Pulmonary artery endothelial cell (primary cell): ENCODE data around the gene CTXND1. TPM values are rescaled to one million over a fixed set of nuclear protein-coding genes. Genes with fewer than 3 reads are reported as not detected.
"Not testable (repeated sequence)": the region's sequence is repeated elsewhere in the genome, so short reads cannot be mapped to it uniquely, and the experiment has no call there.

Experiments
- DNase-seq: peaks from one replicate; pipeline ENCODE4 v3.0.0-alpha.2; 2011; ENCODE audit warnings: low read depth, low spot score
- total RNA-seq: library from RNA; depleted of rRNA; stranded (reverse); fragments of >200 nt; gene quantifications from 2 replicates; pipeline ENCODE4 v1.2.3, GENCODE V29; 2014

The CTXND1 gene
- total RNA-seq, 1 donor from 2014 or later = not detected

DNA sequence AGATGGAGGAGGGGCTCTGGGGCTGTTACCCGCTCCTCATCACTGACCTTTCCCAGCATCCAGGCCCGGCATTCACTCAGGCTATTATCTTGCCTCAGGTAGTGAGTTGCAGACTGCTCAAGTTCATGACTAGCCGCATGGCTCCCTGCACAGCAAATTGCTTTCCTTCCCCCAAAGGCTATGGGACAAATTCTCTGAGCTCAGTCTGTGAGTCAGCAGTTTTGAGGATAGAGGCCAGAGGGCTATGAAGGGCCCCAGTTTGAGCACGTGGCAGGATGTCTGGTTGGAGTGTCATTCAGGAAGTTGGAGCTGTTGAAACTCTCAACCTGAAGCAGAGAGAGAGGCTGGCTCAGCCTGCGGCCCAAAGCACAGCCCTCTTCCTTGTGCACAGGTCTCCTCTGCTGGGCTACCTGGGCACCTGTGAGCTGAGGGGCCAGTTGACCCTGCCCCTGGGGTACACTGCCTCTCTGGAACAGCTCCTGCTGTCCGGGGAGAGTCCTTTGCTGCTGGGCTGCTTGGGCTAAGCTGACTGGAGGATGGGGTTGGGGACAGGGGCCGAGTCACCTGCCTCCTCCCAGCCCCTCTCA, 91.3 kb downstream of the CTXND1 start:
- peak; percentile 63 for DNase-seq

GRCh38 chr15:80159811-80160569, 92.0 kb downstream of the CTXND1 start:
- no peak for DNase-seq

DNA sequence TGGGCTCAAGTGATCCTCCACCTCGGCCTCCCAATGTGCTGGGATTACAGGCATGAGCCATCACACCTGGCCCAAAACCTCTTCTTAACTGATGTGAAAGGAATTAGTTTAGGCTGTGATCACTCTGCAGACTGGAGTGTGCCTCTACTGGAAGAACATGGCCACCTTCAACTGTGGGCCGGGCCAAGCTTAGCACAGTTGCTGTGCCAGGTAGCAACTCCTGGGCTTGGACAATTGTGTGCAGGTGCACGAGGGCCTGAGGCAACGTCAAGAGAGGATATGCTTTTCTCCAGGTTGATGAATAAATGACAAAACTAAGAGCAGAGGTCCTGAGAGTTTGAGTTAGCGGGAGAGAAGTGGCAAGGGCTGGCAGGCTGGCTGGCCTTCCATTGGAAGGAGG, 92.7 kb downstream of the CTXND1 start:
- no peak for DNase-seq

DNA sequence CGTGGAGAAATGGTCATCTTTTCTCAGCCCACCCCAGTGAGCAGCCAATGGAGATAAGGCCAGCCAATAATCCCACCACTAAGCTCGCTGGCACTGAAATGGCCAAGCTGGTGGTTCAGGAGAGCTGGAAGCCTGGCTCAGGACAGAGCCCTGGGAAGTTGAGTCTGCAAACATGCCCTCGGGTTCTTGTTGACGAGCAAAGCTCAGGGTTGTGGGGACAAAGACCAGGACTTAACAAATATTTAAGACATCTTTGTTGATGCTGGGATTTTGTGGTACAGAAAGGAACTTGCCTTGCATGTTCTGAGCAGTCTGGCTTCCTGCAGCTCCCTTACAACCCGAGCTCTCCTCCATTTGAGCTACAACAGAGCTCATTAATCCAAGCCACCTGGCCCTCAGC, 94.8 kb downstream of the CTXND1 start:
- no peak for DNase-seq

- no peak for DNase-seq
These were observed 95.8 kb downstream of the CTXND1 start for GRCh38 chr15:80156176-80156720.

DNA sequence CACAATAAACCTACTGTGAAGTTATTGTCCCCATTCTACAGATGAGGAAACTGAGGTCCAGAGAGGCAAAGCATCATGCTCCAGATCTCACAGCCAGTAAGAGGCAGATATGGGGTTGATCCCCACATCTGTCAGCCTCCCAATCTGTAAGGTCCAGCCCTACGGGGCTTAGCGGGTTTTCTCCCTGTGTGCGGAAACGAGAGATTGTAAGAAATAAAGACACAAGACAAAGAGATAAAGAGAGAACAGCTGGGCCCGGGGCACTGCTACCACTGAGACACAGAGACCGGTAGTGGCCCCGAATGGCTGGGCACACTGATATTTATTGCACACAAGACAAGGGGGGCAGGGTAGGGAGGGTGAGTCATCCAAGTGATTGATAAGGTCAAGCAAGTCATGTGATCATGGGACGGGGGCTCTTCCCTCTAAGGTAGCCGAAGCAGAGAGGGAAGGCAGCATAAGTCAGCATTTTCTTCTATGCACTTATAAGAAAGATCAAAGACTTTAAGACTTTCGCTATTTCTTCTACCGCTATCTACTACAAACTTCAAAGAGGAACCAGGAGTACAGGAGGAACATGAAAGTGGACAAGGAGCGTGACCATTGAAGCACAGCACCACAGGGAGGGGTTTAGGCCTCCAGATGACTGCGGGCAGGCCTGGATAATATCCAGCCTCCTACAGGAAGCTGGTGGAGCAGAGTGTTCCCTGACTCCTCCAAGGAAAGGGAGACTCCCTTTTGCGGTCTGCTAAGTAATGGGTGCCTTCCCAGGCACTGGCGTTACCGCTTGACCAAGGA, 96.4 kb downstream of the CTXND1 start:
- DNase-seq = not testable (repeated sequence)

DNA sequence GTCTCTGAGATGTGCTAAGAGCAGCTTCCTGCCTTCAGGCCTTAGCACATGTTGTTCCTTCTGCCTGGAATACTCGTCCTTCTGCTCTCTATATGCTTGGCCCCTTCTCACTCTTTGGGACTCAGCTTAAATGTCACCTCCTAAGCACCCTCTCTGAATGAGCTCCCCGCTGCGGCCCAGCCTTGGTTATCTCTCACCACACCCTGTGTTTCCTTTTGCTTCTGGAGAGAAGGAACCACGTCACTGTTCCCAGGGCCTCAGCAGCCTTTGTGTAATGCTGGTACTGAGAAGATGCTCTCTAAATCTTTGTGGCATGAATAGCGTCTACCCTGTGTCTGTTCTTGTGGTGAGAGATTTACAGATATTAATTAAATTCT, 97.0 kb downstream of the CTXND1 start:
- DNase-seq = no peak

DNA sequence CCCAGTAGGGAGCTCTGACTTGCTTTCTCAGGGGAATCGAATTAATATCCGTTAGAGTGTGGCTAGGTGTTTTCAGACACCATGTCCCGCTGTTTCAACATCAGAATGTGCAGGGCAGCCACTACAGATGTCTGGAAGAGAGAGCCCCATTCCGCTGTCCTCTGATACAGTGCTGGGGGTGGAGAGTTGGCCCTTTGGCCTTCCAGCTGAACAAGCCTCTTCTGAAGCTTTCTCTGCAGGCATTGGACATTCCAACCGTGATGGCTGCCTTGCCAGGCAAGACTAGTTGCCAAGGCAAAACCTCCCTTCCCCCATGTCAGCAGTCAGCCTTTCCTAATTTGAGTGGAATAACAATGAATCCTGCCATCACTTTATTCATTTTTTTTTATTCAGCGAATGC, 97.7 kb downstream of the CTXND1 start:
- DNase-seq = no peak

DNA sequence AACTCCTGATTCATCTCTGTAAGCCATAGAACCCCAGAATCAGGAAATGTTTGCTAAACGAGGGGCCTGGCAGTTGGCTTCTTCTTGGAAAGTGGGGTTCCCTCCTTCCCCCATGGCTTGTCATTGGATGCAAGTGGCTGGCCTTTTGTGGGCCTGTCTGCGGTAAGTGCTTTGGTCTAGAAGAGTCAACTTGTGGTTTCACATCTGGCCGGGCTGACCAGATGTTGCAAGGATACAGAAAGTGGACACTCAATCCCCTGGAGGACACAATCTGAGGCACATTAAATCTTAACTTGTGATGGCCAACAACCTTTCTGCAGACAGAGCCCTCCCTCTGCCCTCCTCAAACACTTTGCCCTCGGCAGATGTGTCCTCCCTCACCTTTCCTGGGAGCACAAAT, 98.1 kb downstream of the CTXND1 start:
- DNase-seq = no peak

- DNase-seq = no peak
These were observed 98.8 kb downstream of the CTXND1 start, which contains the start of gene FAH for GRCh38 chr15:80152896-80153876. TSS of gene FAH (plus strand) at chr15:80152999. CDS start at chr15:80153055, 56 bp downstream.

GRCh38 chr15:80152180-80152895, 99.7 kb downstream of the CTXND1 start:
- DNase-seq = peak; percentile 71

DNA sequence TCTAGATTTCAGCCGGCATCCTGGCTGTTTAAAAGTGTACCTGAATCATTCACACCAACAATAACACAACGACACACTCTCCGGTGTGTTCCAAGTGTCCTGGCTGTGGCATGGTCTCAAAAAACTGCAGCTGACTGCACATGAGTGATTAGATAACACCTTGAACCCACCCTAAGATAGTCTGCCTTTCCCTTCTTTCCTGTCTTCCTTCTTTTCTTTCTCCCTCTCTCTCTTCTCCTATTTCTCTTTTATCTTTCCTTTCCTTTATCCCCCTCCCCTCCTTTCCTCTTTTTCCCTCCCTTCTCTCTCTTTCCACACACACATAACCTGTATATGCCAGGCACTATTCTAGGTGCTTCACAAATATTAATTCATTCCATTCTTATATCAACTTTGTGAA, 100.4 kb downstream of the CTXND1 start:
- no peak for DNase-seq

DNA sequence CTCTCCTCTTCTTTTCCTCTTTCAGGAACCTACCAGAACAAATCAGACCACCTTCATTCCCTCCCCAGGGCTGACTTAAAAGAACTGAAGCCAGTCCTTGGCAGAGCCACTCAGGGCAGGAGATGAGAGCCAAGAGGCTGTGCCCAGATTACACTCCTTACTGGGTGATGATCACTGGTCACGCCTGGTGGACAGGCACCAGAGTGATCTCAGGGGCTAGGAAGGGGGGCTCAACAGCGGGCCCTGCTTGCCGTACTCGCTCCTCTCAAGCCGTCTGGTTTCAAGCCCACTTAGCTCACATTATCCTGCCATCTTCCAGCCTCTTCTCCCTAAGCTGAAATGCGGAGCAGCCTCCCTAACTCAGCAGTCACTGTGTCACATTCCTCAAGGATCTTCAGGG, 100.9 kb downstream of the CTXND1 start:
- no peak for DNase-seq

Other genes with a start within 250 kb of the CTXND1 start
- 146 and 218 TPM in 2 replicates for gene ZFAND6, start 192.5 kb downstream of the CTXND1 start, total RNA-seq
- gene FAH, start 99.2 kb downstream of the CTXND1 start, total RNA-seq = 22.2 and 27.6 TPM in 2 replicates
- under 0.01 and 0.13 TPM in 2 replicates for gene ARNT2, start 152.2 kb upstream of the CTXND1 start, total RNA-seq